HEK293 (cell line): ENCODE data around the gene PCA3.

Experiments used
- CTCF ChIA-PET: fragments of 350-600 bp; formaldehyde crosslinking; extraction: SDS; loops from one replicate; lab custom pipeline; 2021; ENCODE audit warnings: antibody characterized with exemption; lab: Yijun Ruan, JAX
- POLR2A ChIA-PET: fragments of 300-600 bp; formaldehyde crosslinking; extraction: SDS; loops from one replicate; lab custom pipeline; 2020; ENCODE audit warnings: antibody characterized with exemption, inconsistent platforms; lab: Yijun Ruan, JAX
- H3K27ac ChIP-seq: fragments of 200-500 bp; sonication (Bioruptor generic); 2 replicates; pipeline ENCODE4 v1.5.1; 2014; ENCODE audit warnings: low read depth, low read length, control low read depth, inconsistent platforms; ENCODE audit errors: extremely low read depth
- H3K36me3 ChIP-seq, 2 experiments: fragments of 200-500 bp in 1 of 2; sonication (Bioruptor generic) in 1 of 2; 1 replicate in 1 of 2; 2 replicates in 1 of 2; pipeline ENCODE4 v1.5.1; 2014 to 2017; ENCODE audit warnings: inconsistent platforms in 2 of 2, low read length in 2 of 2; ENCODE audit not compliant: control insufficient read depth in 2 of 2, insufficient read depth in 1 of 2
- H3K4me1 ChIP-seq: fragments of 200-500 bp; sonication (Bioruptor generic); 2 replicates; pipeline ENCODE4 v1.5.1; 2014; ENCODE audit warnings: mild to moderate bottlenecking, low read length, inconsistent platforms; ENCODE audit not compliant: control insufficient read depth, insufficient read depth
- H3K4me3 ChIP-seq: 2 replicates; pipeline ENCODE4 v1.5.1; 2011; ENCODE audit warnings: low read depth, mild to moderate bottlenecking, control low read depth, low read length, moderate library complexity
- H3K9me3 ChIP-seq: fragments of 200-500 bp; sonication (Bioruptor generic); 2 replicates; pipeline ENCODE4 v1.5.1; 2014; ENCODE audit warnings: low read depth, low read length, inconsistent platforms; ENCODE audit not compliant: control insufficient read depth, insufficient read depth
- ATF2 ChIP-seq: fragments of 450-650 bp; formaldehyde crosslinking; IDR thresholded peaks from 2 replicates; pipeline ENCODE4 v1.5.1; 2016; ENCODE audit warnings: missing biosample characterization, missing genetic modification characterization, low read depth
- FEZF1 ChIP-seq: fragments of 450-650 bp; formaldehyde crosslinking; IDR thresholded peaks from 2 replicates; pipeline ENCODE4 v1.5.1; 2016; ENCODE audit warnings: missing biosample characterization, missing genetic modification characterization
- IKZF3 ChIP-seq: fragments of 450-650 bp; IDR thresholded peaks from 2 replicates; pipeline ENCODE4 v1.5.0; 2018; ENCODE audit warnings: missing biosample characterization, mild to moderate bottlenecking, missing genetic modification characterization, moderate library complexity
- PBX3 ChIP-seq: sonication (generic); formaldehyde crosslinking; IDR thresholded peaks from 2 replicates; pipeline ENCODE4 v1.8.1; 2022; ENCODE audit warnings: mild to moderate bottlenecking, moderate library complexity, missing genetic modification reagents
- PRDM10 ChIP-seq: fragments of 450-650 bp; formaldehyde crosslinking; IDR thresholded peaks from 2 replicates; pipeline ENCODE4 v1.5.1; 2016; ENCODE audit warnings: missing biosample characterization, missing genetic modification characterization
- TCF7L2 ChIP-seq: IDR thresholded peaks from 2 replicates; pipeline ENCODE4 v1.6.1; 2011; ENCODE audit warnings: low read depth, mild to moderate bottlenecking, inconsistent platforms, low read length, moderate library complexity, borderline replicate concordance
- ZBTB7A ChIP-seq: fragments of 450-650 bp; formaldehyde crosslinking; IDR thresholded peaks from 2 replicates; pipeline ENCODE4 v1.5.1; 2016; ENCODE audit warnings: low read depth, missing biosample characterization, missing genetic modification characterization
- ZFP3 ChIP-seq: fragments of 450-650 bp; formaldehyde crosslinking; IDR thresholded peaks from 2 replicates; pipeline ENCODE4 v1.5.1; 2016; ENCODE audit warnings: low read depth, missing biosample characterization, missing genetic modification characterization
- ZFP37 ChIP-seq: fragments of 450-650 bp; formaldehyde crosslinking; IDR thresholded peaks from 2 replicates; pipeline ENCODE4 v1.5.1; 2016; ENCODE audit warnings: missing biosample characterization, missing genetic modification characterization
- ZNF211 ChIP-seq: fragments of 450-650 bp; formaldehyde crosslinking; IDR thresholded peaks from 2 replicates; pipeline ENCODE4 v1.5.1; 2016; ENCODE audit warnings: low read depth, missing biosample characterization, missing genetic modification characterization
- ZNF426 ChIP-seq: fragments of 450-650 bp; formaldehyde crosslinking; IDR thresholded peaks from 2 replicates; pipeline ENCODE4 v1.5.1; 2017; ENCODE audit warnings: missing biosample characterization, missing genetic modification characterization, mild to moderate bottlenecking, inconsistent platforms, moderate library complexity
- ZNF48 ChIP-seq: fragments of 450-650 bp; formaldehyde crosslinking; IDR thresholded peaks from 2 replicates; pipeline ENCODE4 v1.5.1; 2016; ENCODE audit warnings: missing biosample characterization, missing genetic modification characterization
- ZNF580 ChIP-seq: fragments of 450-650 bp; formaldehyde crosslinking; IDR thresholded peaks from 2 replicates; pipeline ENCODE4 v1.5.1; 2016; ENCODE audit warnings: missing biosample characterization, missing genetic modification characterization
- ZNF600 ChIP-seq: fragments of 450-650 bp; formaldehyde crosslinking; IDR thresholded peaks from 2 replicates; pipeline ENCODE4 v1.5.1; 2016; ENCODE audit warnings: missing biosample characterization, missing genetic modification characterization
- ZNF621 ChIP-seq: fragments of 450-650 bp; formaldehyde crosslinking; IDR thresholded peaks from 2 replicates; pipeline ENCODE4 v1.5.1; 2017; ENCODE audit warnings: missing biosample characterization, missing genetic modification characterization
- ZNF707 ChIP-seq: fragments of 450-650 bp; formaldehyde crosslinking; IDR thresholded peaks from 2 replicates; pipeline ENCODE4 v1.5.1; 2016; ENCODE audit warnings: missing biosample characterization, missing genetic modification characterization
- ZNF76 ChIP-seq: fragments of 450-650 bp; formaldehyde crosslinking; IDR thresholded peaks from 2 replicates; pipeline ENCODE4; 2016; ENCODE audit warnings: low read depth, missing biosample characterization, missing genetic modification characterization, borderline replicate concordance
- ZNF768 ChIP-seq: fragments of 450-650 bp; formaldehyde crosslinking; IDR thresholded peaks from 2 replicates; pipeline ENCODE4 v1.5.1; 2018; ENCODE audit warnings: missing biosample characterization, mild to moderate bottlenecking, missing genetic modification characterization
- ZNF843 ChIP-seq: fragments of 450-650 bp; formaldehyde crosslinking; IDR thresholded peaks from 2 replicates; pipeline ENCODE4 v1.5.1; 2016; ENCODE audit warnings: missing biosample characterization, missing genetic modification characterization
- ZXDB ChIP-seq: fragments of 450-650 bp; formaldehyde crosslinking; IDR thresholded peaks from 2 replicates; pipeline ENCODE4 v1.5.1; 2016; ENCODE audit warnings: missing biosample characterization, missing genetic modification characterization
- TF ChIP-seq, protein P1 (sequence below): fragments of 450-650 bp; formaldehyde crosslinking; IDR thresholded peaks from 2 replicates; pipeline ENCODE4 v1.5.1; 2017; ENCODE audit warnings: missing biosample characterization, missing genetic modification characterization
- TF ChIP-seq, protein P2 (sequence below): IDR thresholded peaks from 2 replicates; pipeline ENCODE4 v1.6.1; 2011; ENCODE audit warnings: mild to moderate bottlenecking, low read depth, low read length, borderline replicate concordance
- TF ChIP-seq, protein P3 (sequence below): fragments of 450-650 bp; formaldehyde crosslinking; IDR thresholded peaks from 2 replicates; pipeline ENCODE4 v1.5.1; 2016; ENCODE audit warnings: missing biosample characterization, missing genetic modification characterization

Gene PCA3

GRCh38 chr9:76798527-76798926 is 34.3 kb downstream of the PCA3 start (continued):
- TF ChIP-seq PBX3 (CRISPR knock-in tag), result no peak
- no peak for TF ChIP-seq ZNF426 (tag by site-specific recombination)
- TF ChIP-seq ZNF621 (tag by site-specific recombination), result no peak

DNA sequence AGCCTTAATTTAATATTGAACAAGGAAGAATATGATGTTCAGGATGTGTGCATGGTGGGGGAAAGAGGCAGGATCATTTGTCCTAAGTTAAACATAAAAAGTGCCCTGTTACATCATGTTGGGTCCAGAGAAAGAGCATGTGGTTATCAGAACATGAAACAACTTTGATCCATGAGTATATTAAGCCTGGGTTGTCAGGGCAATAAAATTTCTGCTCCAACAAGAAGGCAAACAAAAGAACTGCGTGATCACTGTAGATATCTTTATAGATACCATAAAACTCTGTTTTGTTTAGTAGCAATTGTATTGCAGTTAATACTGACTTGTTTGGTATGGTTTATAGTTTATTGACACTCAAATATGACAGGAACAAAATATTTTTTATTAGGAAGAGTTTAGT is 35.2 kb downstream of the PCA3 start:
- POLR2A ChIA-PET, result no interaction called here
- Histone ChIP-seq H3K27ac (no peak overlapping the region), H3K4me3 (no peak overlapping the region), H3K36me3 (no peaks in the 10 kb centered on the region)
- peak; percentile 62; the same call in 1 of the 2 replicates for TF ChIP-seq TCF7L2
- TF ChIP-seq, protein P1, sequence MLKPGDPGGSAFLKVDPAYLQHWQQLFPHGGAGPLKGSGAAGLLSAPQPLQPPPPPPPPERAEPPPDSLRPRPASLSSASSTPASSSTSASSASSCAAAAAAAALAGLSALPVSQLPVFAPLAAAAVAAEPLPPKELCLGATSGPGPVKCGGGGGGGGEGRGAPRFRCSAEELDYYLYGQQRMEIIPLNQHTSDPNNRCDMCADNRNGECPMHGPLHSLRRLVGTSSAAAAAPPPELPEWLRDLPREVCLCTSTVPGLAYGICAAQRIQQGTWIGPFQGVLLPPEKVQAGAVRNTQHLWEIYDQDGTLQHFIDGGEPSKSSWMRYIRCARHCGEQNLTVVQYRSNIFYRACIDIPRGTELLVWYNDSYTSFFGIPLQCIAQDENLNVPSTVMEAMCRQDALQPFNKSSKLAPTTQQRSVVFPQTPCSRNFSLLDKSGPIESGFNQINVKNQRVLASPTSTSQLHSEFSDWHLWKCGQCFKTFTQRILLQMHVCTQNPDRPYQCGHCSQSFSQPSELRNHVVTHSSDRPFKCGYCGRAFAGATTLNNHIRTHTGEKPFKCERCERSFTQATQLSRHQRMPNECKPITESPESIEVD (tag by site-specific recombination), result peak; percentile 60; the same call in 1 of the 2 replicates
- peak; percentile 88 for TF ChIP-seq FEZF1 (tag by site-specific recombination)
- TF ChIP-seq ZNF843 (tag by site-specific recombination), result 0 out of 2 replicates have a peak, but pooled peaks have one; percentile 72
- no peak for TF ChIP-seq ZBTB7A
- 0 out of 2 replicates have a peak, but pooled peaks have one; percentile 16 for TF ChIP-seq IKZF3 (tag by site-specific recombination)
- TF ChIP-seq ZNF211, result no peak
- 0 out of 2 replicates have a peak, but pooled peaks have one; percentile 29 for TF ChIP-seq ZXDB
- peak; percentile 39; the same call in 1 of the 2 replicates for TF ChIP-seq PRDM10 (tag by site-specific recombination)
- TF ChIP-seq, all 188 proteins: peak for 7
- CTCF ChIA-PET, result no interaction called here
- no peaks in the 10 kb centered on the region for H3K9me3 ChIP-seq
- H3K4me1 ChIP-seq, result no peaks in the 10 kb centered on the region

- ChIA-PET CTCF (interaction anchor here (0.6 to 0.8 kb wide), 4 partner anchors 15 to 346 kb away, joined by 3 to 5 read pairs (median 4); no protein-coding TSS in a partner anchor), POLR2A (no interaction called here)
- no peaks in the 10 kb centered on the region for H3K9me3 ChIP-seq
- no peaks in the 10 kb centered on the region for H3K4me1 ChIP-seq
- no peak overlapping the region for H3K27ac ChIP-seq
- H3K36me3 ChIP-seq, result no peaks in the 10 kb centered on the region
- no peak overlapping the region for H3K4me3 ChIP-seq
- TF ChIP-seq, protein P2, sequence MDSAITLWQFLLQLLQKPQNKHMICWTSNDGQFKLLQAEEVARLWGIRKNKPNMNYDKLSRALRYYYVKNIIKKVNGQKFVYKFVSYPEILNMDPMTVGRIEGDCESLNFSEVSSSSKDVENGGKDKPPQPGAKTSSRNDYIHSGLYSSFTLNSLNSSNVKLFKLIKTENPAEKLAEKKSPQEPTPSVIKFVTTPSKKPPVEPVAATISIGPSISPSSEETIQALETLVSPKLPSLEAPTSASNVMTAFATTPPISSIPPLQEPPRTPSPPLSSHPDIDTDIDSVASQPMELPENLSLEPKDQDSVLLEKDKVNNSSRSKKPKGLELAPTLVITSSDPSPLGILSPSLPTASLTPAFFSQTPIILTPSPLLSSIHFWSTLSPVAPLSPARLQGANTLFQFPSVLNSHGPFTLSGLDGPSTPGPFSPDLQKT, result no peak
- no peak for TF ChIP-seq ZNF580 (tag by site-specific recombination)
- no peak for TF ChIP-seq ZNF600
- TF ChIP-seq ZNF707 (tag by site-specific recombination), result no peak
- no peak for TF ChIP-seq ATF2 (tag by site-specific recombination)
- no peak for TF ChIP-seq ZNF76 (tag by site-specific recombination)
- no peak for TF ChIP-seq ZNF48
- TF ChIP-seq, protein P3, sequence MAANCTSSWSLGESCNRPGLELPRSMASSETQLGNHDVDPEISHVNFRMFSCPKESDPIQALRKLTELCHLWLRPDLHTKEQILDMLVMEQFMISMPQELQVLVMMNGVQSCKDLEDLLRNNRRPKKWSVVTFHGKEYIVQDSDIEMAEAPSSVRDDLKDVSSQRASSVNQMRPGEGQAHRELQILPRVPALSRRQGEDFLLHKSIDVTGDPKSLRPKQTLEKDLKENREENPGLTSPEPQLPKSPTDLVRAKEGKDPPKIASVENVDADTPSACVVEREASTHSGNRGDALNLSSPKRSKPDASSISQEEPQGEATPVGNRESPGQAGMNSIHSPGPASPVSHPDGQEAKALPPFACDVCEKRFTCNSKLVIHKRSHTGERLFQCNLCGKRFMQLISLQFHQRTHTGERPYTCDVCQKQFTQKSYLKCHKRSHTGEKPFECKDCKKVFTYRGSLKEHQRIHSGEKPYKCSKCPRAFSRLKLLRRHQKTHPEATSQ (tag by site-specific recombination), result no peak
- TF ChIP-seq ZFP37 (tag by site-specific recombination), result no peak
- TF ChIP-seq ZFP3 (tag by site-specific recombination), result no peak
- no peak for TF ChIP-seq ZNF768 (tag by site-specific recombination)
Measured at GRCh38 chr9:76800901-76801300, 36.7 kb downstream of the PCA3 start.
